ENCODE data around the gene PIGR. TPM values are rescaled to one million over a fixed set of nuclear protein-coding genes. Genes with fewer than 3 reads are reported as not detected.
A peak's percentile ranks its signal among the peaks of the same experiment; 100 is the strongest.

The PIGR gene
- total and polyA plus RNA-seq, 10 of the 15 experiments (the other 5 are each of a cell fraction or from before 2014, with no cell fraction given), result 0.96 to 7.6 (median 1.8) TPM

DNA sequence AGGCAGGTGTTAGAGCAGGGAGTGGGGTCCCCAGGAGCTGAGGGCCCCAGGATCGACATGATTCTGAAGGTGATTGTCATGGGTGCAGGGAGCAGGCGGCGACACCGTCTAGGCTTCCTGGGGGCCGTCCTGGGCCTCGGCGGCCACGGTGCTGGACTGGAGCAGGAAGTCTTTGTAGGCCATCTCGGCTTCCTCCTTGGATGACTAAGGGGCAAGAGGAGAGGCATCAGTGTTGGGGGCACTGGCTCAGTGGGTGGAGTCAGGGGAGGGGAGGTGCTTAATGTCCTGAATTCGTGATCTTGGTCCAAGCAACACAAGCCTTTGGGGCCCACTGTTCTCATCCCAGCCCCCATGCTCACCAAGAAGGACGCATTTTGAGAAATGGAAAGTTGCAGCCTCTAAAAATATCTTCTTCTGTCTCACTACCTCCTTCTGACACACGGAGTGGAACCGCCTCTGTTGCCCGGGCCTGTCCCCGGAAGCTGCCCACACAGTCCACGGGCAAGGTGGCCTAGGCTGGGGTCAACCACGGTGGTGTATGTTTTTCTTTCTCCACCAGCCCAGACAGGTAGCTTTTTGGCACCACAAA is 16.0 kb downstream of the PIGR start (continued):
- TF ChIP-seq, protein P1, sequence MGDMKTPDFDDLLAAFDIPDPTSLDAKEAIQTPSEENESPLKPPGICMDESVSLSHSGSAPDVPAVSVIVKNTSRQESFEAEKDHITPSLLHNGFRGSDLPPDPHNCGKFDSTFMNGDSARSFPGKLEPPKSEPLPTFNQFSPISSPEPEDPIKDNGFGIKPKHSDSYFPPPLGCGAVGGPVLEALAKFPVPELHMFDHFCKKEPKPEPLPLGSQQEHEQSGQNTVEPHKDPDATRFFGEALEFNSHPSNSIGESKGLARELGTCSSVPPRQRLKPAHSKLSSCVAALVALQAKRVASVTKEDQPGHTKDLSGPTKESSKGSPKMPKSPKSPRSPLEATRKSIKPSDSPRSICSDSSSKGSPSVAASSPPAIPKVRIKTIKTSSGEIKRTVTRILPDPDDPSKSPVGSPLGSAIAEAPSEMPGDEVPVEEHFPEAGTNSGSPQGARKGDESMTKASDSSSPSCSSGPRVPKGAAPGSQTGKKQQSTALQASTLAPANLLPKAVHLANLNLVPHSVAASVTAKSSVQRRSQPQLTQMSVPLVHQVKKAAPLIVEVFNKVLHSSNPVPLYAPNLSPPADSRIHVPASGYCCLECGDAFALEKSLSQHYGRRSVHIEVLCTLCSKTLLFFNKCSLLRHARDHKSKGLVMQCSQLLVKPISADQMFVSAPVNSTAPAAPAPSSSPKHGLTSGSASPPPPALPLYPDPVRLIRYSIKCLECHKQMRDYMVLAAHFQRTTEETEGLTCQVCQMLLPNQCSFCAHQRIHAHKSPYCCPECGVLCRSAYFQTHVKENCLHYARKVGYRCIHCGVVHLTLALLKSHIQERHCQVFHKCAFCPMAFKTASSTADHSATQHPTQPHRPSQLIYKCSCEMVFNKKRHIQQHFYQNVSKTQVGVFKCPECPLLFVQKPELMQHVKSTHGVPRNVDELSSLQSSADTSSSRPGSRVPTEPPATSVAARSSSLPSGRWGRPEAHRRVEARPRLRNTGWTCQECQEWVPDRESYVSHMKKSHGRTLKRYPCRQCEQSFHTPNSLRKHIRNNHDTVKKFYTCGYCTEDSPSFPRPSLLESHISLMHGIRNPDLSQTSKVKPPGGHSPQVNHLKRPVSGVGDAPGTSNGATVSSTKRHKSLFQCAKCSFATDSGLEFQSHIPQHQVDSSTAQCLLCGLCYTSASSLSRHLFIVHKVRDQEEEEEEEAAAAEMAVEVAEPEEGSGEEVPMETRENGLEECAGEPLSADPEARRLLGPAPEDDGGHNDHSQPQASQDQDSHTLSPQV (IDR thresholded peaks at IDR 0.05), result 0 out of 2 replicates have a peak, but pooled peaks have one; percentile 67
- TF ChIP-seq SIX5 (IDR thresholded peaks at IDR 0.05; ENCODE audit: low read depth, low read length, severe bottlenecking) (no peak), CREM (IDR thresholded peaks at IDR 0.05; ENCODE audit: low read depth) (peak; percentile 88), FOXM1 (IDR thresholded peaks at IDR 0.05; ENCODE audit: low read depth, low read length) (no peak), ZNF622 (IDR thresholded peaks at IDR 0.05) (no peak), TCF3 (IDR thresholded peaks at IDR 0.05; ENCODE audit: borderline replicate concordance, insufficient read depth, low read depth, low read length) (no peak), CHD2 (IDR thresholded peaks at IDR 0.05; ENCODE audit: borderline replicate concordance, low read depth, low read length) (peak; percentile 92), KLF5 (IDR thresholded peaks at IDR 0.05; ENCODE audit: partially characterized antibody) (no peak), ZNF384 (IDR thresholded peaks at IDR 0.05; ENCODE audit: borderline replicate concordance, low read depth, low read length) (no peak; the same call in 1 of the 2 replicates), SMC3 (IDR thresholded peaks at IDR 0.05; ENCODE audit: borderline replicate concordance, low read length) (peak; percentile 28; the same call in 1 of the 2 replicates), RCOR1 (conservative IDR thresholded peaks at IDR 0.05; ENCODE audit: low read depth, low read length) (0 out of 2 replicates have a peak, but pooled peaks have one; percentile 36), SREBF1 (IDR thresholded peaks at IDR 0.05; ENCODE audit: low read length) (no peak), PAX5 (IDR thresholded peaks at IDR 0.05; ENCODE audit: borderline replicate concordance, low read depth, low read length) (peak; percentile 96), IKZF2 (IDR thresholded peaks at IDR 0.05) (peak; percentile 91 to 93), JUNB (IDR thresholded peaks at IDR 0.05) (no peak), PAX8 (IDR thresholded peaks at IDR 0.05) (no peak), SP1 (IDR thresholded peaks at IDR 0.05; ENCODE audit: low read depth, low read length) (peak; percentile 84), MEF2B (IDR thresholded peaks at IDR 0.05; ENCODE audit: partially characterized antibody, poor library complexity, severe bottlenecking) (peak; percentile 93)
- TF ChIP-seq, protein P2, sequence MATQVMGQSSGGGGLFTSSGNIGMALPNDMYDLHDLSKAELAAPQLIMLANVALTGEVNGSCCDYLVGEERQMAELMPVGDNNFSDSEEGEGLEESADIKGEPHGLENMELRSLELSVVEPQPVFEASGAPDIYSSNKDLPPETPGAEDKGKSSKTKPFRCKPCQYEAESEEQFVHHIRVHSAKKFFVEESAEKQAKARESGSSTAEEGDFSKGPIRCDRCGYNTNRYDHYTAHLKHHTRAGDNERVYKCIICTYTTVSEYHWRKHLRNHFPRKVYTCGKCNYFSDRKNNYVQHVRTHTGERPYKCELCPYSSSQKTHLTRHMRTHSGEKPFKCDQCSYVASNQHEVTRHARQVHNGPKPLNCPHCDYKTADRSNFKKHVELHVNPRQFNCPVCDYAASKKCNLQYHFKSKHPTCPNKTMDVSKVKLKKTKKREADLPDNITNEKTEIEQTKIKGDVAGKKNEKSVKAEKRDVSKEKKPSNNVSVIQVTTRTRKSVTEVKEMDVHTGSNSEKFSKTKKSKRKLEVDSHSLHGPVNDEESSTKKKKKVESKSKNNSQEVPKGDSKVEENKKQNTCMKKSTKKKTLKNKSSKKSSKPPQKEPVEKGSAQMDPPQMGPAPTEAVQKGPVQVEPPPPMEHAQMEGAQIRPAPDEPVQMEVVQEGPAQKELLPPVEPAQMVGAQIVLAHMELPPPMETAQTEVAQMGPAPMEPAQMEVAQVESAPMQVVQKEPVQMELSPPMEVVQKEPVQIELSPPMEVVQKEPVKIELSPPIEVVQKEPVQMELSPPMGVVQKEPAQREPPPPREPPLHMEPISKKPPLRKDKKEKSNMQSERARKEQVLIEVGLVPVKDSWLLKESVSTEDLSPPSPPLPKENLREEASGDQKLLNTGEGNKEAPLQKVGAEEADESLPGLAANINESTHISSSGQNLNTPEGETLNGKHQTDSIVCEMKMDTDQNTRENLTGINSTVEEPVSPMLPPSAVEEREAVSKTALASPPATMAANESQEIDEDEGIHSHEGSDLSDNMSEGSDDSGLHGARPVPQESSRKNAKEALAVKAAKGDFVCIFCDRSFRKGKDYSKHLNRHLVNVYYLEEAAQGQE (IDR thresholded peaks at IDR 0.05; ENCODE audit: low read depth, low read length), result no peak
- TF ChIP-seq, protein P3, sequence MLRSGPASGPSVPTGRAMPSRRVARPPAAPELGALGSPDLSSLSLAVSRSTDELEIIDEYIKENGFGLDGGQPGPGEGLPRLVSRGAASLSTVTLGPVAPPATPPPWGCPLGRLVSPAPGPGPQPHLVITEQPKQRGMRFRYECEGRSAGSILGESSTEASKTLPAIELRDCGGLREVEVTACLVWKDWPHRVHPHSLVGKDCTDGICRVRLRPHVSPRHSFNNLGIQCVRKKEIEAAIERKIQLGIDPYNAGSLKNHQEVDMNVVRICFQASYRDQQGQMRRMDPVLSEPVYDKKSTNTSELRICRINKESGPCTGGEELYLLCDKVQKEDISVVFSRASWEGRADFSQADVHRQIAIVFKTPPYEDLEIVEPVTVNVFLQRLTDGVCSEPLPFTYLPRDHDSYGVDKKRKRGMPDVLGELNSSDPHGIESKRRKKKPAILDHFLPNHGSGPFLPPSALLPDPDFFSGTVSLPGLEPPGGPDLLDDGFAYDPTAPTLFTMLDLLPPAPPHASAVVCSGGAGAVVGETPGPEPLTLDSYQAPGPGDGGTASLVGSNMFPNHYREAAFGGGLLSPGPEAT (IDR thresholded peaks at IDR 0.05; ENCODE audit: low read depth), result peak; percentile 80; the same call in 1 of the 2 replicates
- TF ChIP-seq, protein P4, sequence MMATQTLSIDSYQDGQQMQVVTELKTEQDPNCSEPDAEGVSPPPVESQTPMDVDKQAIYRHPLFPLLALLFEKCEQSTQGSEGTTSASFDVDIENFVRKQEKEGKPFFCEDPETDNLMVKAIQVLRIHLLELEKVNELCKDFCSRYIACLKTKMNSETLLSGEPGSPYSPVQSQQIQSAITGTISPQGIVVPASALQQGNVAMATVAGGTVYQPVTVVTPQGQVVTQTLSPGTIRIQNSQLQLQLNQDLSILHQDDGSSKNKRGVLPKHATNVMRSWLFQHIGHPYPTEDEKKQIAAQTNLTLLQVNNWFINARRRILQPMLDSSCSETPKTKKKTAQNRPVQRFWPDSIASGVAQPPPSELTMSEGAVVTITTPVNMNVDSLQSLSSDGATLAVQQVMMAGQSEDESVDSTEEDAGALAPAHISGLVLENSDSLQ (IDR thresholded peaks at IDR 0.05), result no peak; the same call in 1 of the 2 replicates
